ENCODE data around the gene RPH3AL. TPM values are rescaled to one million over a fixed set of nuclear protein-coding genes. Genes with fewer than 3 reads are reported as not detected.
A peak's percentile ranks its signal among the peaks of the same experiment; 100 is the strongest.

RPH3AL gene
- total and polyA plus RNA-seq, 2 donors from 2014 or later: 18.1 to 55.9 TPM

DNA sequence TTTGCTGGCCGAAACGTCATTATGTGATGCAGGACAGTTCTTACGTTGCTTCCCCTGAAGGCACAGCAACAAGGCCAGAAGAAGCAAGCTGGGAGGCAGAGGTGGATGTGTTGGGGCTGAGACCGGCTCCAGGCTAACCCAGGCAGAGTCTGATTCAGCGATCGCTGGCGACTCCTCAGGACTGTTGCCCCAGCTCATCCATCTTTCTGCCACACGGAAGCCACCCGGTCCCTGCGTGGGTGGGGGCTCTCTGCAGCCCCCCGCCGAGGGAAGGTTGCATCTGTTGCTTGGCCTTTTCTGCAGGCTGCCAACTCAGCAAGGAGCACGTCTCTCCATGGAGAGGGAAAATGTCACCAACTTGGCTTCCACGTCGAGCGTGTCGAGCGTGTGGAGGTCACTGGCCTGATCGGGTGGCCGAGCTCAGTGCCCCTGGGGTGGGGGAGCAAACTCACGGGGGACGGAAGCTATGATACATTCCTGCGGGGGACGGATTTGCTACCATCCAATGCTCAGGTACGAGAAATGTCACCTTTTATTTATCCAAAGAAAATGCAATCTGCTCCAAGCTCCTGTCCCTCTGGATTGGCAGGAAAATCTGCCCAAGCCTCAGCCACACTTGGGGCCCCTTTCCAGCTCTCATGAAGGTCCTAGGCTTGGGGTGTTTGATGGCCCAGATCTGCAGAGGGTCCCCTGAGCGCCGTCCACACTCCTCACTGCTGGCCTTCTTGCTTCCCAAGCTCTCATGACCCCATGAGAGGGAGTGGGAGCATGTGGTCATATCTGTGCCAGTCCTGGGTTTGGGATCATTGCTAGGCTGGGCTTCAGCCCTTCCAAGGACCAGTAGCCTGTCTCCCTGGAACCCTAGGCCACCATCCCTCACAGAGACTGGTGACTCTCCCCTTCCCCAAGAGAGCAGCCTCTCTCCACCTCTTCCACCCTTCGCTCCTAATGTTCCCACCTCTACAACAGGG is 69.4 kb downstream of the RPH3AL start:
- peak in 1 of 5 donors; percentile 48 for DNase-seq
- TF ChIP-seq, protein P1, sequence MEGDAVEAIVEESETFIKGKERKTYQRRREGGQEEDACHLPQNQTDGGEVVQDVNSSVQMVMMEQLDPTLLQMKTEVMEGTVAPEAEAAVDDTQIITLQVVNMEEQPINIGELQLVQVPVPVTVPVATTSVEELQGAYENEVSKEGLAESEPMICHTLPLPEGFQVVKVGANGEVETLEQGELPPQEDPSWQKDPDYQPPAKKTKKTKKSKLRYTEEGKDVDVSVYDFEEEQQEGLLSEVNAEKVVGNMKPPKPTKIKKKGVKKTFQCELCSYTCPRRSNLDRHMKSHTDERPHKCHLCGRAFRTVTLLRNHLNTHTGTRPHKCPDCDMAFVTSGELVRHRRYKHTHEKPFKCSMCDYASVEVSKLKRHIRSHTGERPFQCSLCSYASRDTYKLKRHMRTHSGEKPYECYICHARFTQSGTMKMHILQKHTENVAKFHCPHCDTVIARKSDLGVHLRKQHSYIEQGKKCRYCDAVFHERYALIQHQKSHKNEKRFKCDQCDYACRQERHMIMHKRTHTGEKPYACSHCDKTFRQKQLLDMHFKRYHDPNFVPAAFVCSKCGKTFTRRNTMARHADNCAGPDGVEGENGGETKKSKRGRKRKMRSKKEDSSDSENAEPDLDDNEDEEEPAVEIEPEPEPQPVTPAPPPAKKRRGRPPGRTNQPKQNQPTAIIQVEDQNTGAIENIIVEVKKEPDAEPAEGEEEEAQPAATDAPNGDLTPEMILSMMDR (IDR thresholded peaks at IDR 0.05; ENCODE audit: borderline replicate concordance, extremely low read depth, insufficient read depth): no peak
- intact Hi-C loops (cut with DNase I): no loop called here
- H3K9me3 ChIP-seq (ENCODE audit: control insufficient read depth in 2 of 3, insufficient read depth in 1 of 3, low read length in 3 of 3): no peaks in the 10 kb centered on the region
- H3K36me3 ChIP-seq (ENCODE audit: control insufficient read depth in 2 of 3, insufficient read depth in 3 of 3, low read length in 3 of 3): peaks cover 0 to 5% (median 0%) of the 10 kb centered on the region in 3 donors
- H3K9ac ChIP-seq (ENCODE audit: low read length in 3 of 3): no peak overlapping the region
- no peaks in the 10 kb centered on the region for H3K4me1 ChIP-seq (ENCODE audit: control insufficient read depth in 2 of 3, insufficient read depth in 2 of 3, low read depth in 1 of 3, low read length in 3 of 3)
- no peak overlapping the region for H3K4me3 ChIP-seq (ENCODE audit: low read length in 3 of 3)
- no peaks in the 10 kb centered on the region for H3K27me3 ChIP-seq (ENCODE audit: control insufficient read depth, insufficient read depth, low read length)
- no peak overlapping the region for H3K27ac ChIP-seq (ENCODE audit: low read depth in 2 of 2, low read length in 2 of 2)
- FAIRE-seq: no peak

DNA sequence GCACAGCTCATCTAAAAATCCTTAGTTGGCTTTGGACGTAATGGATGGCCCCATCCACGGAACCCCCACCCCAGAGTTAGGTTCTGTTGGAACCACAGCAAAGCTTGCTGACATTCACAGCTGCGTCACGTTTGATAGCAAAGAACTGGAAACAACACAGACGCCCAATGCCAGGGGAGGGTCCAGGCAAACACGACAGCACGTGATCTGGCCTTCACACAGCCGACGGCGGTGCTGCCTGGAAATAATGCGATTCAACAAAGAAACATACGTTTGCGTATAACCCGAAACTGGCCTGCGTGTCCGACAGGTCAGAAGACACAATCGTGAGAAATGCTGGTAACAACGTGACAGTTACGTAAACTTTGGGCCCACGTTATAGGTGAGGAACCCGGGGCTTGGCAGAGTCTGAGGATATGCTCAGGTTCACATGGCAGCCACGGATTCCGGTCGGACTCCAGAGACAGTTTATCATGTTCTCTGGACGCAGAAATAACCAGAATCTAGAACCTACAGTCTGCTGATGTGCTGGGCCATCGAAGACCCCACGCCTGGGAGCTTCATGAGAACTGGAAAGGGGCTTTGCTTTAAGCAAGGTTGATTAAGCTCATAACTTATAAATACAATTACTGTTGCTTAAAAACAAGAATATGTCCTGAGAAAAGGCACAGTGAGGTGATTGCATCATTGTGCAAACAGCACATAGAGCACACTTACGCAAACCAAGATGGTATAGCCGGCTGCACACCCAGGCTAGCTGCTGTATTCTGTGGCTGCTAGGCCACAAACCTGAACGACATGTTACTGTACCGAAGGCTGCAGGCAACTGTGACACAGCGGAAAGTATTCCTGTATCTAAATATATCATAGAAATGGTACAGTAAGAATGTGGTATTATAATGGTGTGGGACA is 70.4 kb downstream of the RPH3AL start:
- H3K9me3 ChIP-seq (ENCODE audit: control insufficient read depth in 2 of 3, insufficient read depth in 1 of 3, low read length in 3 of 3): no peaks in the 10 kb centered on the region
- FAIRE-seq (no peak), DNase-seq (peak in 1 of 5 donors; percentile 22)
- no peak overlapping the region for H3K4me3 ChIP-seq (ENCODE audit: low read length in 3 of 3)
- H3K9ac ChIP-seq (ENCODE audit: low read length in 3 of 3): no peak overlapping the region
- intact Hi-C loops (cut with DNase I): no loop called here
- H3K27ac ChIP-seq (ENCODE audit: low read depth in 2 of 2, low read length in 2 of 2): no peak overlapping the region
- H3K36me3 ChIP-seq (ENCODE audit: control insufficient read depth in 2 of 3, insufficient read depth in 3 of 3, low read length in 3 of 3): peaks cover 0 to 5% (median 0%) of the 10 kb centered on the region in 3 donors
- no peaks in the 10 kb centered on the region for H3K27me3 ChIP-seq (ENCODE audit: control insufficient read depth, insufficient read depth, low read length)
- H3K4me1 ChIP-seq (ENCODE audit: control insufficient read depth in 2 of 3, insufficient read depth in 2 of 3, low read depth in 1 of 3, low read length in 3 of 3): no peaks in the 10 kb centered on the region
- TF ChIP-seq, protein P1 (IDR thresholded peaks at IDR 0.05; ENCODE audit: borderline replicate concordance, extremely low read depth, insufficient read depth): no peak

DNA sequence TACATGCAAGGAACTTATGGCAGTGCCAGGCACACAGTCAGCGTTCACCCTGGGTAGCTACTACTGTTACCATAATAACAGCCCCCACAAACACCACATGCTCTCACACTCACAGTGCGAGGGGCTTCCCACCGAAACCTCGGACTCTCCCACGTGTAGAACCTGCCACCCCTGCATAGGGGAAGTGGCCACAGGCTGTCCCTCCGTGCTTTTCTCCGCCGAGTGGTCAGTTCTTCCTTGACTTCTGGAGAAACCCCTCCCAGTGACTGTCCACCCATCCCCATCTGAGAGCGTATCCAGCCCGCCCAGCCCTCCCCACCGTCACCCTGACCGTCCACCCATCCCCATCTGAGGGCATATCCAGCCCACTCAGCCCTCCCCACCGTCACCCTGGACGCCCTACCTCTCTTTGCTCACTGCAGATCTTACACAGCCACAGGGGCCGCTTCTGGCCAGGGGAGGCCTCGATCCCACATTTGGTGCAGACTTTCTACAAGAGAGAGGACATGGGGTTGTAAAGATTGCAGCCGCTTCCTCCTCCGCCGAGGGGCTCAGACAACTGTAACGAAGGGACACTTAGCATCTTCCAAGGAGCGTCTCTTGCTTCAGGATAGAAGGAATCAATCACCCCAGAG is 71.1 kb downstream of the RPH3AL start:
- Histone ChIP-seq H3K27me3 (ENCODE audit: control insufficient read depth, insufficient read depth, low read length) (no peaks in the 10 kb centered on the region), H3K9me3 (ENCODE audit: control insufficient read depth in 2 of 3, insufficient read depth in 1 of 3, low read length in 3 of 3) (no peaks in the 10 kb centered on the region), H3K4me1 (ENCODE audit: control insufficient read depth in 2 of 3, insufficient read depth in 2 of 3, low read depth in 1 of 3, low read length in 3 of 3) (no peaks in the 10 kb centered on the region), H3K36me3 (ENCODE audit: control insufficient read depth in 2 of 3, insufficient read depth in 3 of 3, low read length in 3 of 3) (peaks cover 0 to 5% (median 0%) of the 10 kb centered on the region in 3 donors), H3K4me3 (ENCODE audit: low read length in 3 of 3) (no peak overlapping the region), H3K9ac (ENCODE audit: low read length in 3 of 3) (no peak overlapping the region), H3K27ac (ENCODE audit: low read depth in 2 of 2, low read length in 2 of 2) (no peak overlapping the region)
- intact Hi-C loops (cut with DNase I): no loop called here
- peak in 1 of 5 donors; percentile 47 for DNase-seq
- FAIRE-seq: no peak
- TF ChIP-seq, protein P1 (IDR thresholded peaks at IDR 0.05; ENCODE audit: borderline replicate concordance, extremely low read depth, insufficient read depth): no peak
